ENCODE data around the gene EN1.

The EN1 gene

DNA sequence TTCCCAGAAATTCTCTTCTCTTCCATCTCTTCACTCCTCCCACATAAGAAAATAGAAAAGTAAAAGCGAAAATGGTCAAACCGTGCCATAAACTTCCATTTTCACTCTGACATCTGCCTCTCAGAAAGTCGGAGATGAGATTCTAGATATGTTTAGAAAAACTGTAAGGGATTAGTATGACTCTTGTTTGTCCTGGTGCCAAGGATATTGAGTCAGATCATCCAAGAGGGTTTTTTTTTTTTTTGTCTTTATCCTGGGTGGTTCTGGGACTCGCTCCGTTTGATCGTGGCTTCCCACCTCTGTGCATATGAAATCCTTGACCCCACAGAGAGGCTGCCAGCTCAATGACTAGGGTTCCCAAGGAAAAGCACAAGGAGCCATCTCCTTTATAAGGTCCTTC lies 17.3 kb downstream of the EN1 start:
- DNase-seq (ENCODE audit: insufficient read length) = no peak

DNA sequence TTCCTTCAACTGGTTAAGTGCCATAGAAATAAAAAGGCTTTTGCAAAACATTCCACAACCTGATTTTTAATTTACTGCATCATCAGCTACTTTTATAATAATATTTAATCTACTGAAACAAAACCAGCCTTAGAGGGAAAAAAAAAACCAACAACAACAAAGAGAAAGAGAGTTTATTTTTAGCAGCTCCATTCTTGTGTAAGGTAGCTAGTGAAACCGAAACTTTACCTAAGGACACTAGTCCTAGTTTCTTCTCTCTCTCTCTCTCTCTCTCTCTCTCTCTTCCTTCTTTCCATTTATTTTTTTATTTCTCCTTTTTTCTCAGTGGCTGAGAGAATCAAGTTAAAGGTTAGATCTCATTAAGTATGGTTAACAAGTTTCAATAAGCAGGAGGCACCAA lies 21.4 kb downstream of the EN1 start:
- no peak for DNase-seq (ENCODE audit: insufficient read length)
- no peak for TF ChIP-seq POLR2AphosphoS5 (IDR thresholded peaks at IDR 0.05; ENCODE audit: low read depth, low read length)
- no peak for FAIRE-seq

More for the DNA sequence above, 17.3 kb downstream of the EN1 start:
- FAIRE-seq = no peak
- no peak for TF ChIP-seq POLR2AphosphoS5 (IDR thresholded peaks at IDR 0.05; ENCODE audit: low read depth, low read length)
- no peak for TF ChIP-seq TAF1 (IDR thresholded peaks at IDR 0.05; ENCODE audit: borderline replicate concordance, low read depth, low read length)
- no peak for TF ChIP-seq POLR2A (IDR thresholded peaks at IDR 0.05; ENCODE audit: low read depth, low read length)

DNA sequence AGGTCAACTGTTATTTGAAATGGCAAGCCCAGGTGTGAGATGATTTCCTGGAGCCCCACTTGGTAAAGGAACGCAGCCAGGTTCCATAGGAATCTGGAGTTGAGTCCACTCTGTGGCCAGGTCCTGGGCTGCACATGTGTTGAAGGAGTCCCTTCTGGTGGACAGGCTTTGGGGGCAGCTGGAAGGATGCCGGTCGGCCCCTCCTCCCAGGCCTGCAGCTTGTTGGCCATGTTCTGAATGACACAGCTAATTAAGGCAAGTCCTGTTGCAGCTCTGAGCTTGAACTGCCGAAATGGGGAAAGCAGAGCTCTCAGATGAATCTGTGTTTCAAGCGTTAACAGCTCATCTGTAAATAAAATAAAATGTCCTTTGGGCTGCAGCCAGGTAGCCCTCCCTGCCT lies 23.8 kb downstream of the EN1 start:
- DNase-seq (ENCODE audit: insufficient read length) (no peak), FAIRE-seq (no peak)

DNA sequence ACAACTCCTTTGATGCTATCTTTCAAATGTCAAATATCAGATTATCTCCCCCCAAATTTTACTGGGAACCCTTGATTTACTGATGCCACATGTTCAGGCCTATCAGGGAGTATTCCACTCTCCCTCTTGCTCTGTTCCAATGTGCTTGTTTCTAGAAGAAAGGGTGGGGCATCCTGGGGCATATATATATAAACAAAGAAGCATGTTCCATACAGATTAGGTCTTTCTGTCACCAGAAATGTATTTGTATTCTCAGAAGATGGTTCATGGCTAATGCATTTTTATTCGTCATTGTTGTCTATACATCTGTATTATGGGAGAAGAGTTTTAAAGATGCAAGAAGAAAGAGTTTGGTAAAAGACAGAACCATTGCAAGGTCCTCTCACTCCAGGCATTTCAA lies 24.9 kb downstream of the EN1 start:
- TF ChIP-seq POLR2AphosphoS5 (IDR thresholded peaks at IDR 0.05; ENCODE audit: low read depth, low read length) = no peak
- no peak for TF ChIP-seq TAF1 (IDR thresholded peaks at IDR 0.05; ENCODE audit: borderline replicate concordance, low read depth, low read length)
- FAIRE-seq (no peak), DNase-seq (ENCODE audit: insufficient read length) (no peak)

More for the DNA sequence above, 23.8 kb downstream of the EN1 start:
- TF ChIP-seq TAF1 (IDR thresholded peaks at IDR 0.05; ENCODE audit: borderline replicate concordance, low read depth, low read length) = no peak
- no peak for TF ChIP-seq POLR2AphosphoS5 (IDR thresholded peaks at IDR 0.05; ENCODE audit: low read depth, low read length)
- TF ChIP-seq POLR2A (IDR thresholded peaks at IDR 0.05; ENCODE audit: low read depth, low read length) = no peak

DNA sequence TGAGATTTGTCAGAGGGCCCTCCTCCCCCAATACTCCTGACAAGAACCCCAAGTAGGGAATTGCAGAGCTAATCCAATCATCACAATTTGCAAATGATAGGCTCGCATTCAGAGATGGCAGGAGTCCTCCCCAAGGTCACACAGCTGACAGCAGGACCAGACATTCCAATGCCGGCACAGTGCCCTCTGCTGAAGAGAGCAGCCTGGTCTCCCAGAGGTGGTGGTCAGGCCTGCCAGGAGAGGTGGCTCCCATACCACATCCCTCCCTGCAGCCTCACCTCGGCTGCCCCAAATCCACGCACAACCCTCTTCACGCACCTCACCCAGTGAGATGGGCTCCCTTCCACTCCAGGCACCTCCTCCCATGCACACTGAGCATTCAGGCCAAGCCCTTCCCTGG lies 25.4 kb downstream of the EN1 start:
- no peak for TF ChIP-seq POLR2A (IDR thresholded peaks at IDR 0.05; ENCODE audit: low read depth, low read length)
- no peak for TF ChIP-seq TAF1 (IDR thresholded peaks at IDR 0.05; ENCODE audit: borderline replicate concordance, low read depth, low read length)
- TF ChIP-seq POLR2AphosphoS5 (IDR thresholded peaks at IDR 0.05; ENCODE audit: low read depth, low read length) = no peak
- DNase-seq (ENCODE audit: insufficient read length) (no peak), FAIRE-seq (no peak)

DNA sequence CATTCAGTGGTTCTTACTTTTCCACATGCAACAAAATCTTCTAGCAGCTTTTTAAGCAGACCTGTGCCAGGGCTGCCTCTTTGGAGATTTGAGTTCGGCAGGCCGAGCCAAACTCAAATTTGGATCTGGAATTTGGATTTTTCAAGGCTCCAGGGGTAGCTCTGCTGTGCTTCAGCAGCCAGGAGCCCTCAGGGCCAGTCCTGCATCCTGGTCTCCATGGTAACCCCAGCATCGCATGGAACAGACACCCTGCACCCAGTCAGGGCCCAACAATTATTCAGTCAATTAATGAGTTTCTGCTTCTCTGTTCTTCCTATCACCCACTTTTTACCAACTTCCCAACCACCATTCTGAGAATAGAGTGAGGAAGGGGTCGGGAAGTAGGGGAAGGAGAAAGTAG lies 30.0 kb downstream of the EN1 start:
- FAIRE-seq (no peak), DNase-seq (ENCODE audit: insufficient read length) (no peak)
- TF ChIP-seq TAF1 (IDR thresholded peaks at IDR 0.05; ENCODE audit: borderline replicate concordance, low read depth, low read length) (no peak), POLR2AphosphoS5 (IDR thresholded peaks at IDR 0.05; ENCODE audit: low read depth, low read length) (no peak), POLR2A (IDR thresholded peaks at IDR 0.05; ENCODE audit: low read depth, low read length) (no peak)

DNA sequence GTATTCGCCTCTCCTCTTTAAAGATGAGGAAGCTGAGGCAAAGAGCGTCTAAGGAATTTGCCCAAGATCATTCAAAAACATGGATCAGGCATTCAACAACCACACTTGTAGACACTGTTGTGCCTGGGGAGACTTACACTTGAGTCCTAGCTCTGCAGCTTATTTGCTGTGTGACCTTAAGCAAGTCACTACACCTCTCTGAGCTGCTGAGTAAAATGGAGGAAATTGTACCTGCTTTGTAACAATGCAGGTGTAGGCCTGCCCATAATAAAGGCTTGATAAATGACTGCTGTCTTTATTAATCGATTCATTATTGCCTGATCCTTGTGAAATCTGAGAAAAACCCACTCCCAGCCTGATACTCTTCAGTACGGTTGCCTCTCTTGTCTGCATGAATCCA lies 30.8 kb downstream of the EN1 start:
- TF ChIP-seq POLR2A (IDR thresholded peaks at IDR 0.05; ENCODE audit: low read depth, low read length) (no peak), POLR2AphosphoS5 (IDR thresholded peaks at IDR 0.05; ENCODE audit: low read depth, low read length) (no peak), TAF1 (IDR thresholded peaks at IDR 0.05; ENCODE audit: borderline replicate concordance, low read depth, low read length) (no peak)
- FAIRE-seq (no peak), DNase-seq (ENCODE audit: insufficient read length) (no peak)

DNA sequence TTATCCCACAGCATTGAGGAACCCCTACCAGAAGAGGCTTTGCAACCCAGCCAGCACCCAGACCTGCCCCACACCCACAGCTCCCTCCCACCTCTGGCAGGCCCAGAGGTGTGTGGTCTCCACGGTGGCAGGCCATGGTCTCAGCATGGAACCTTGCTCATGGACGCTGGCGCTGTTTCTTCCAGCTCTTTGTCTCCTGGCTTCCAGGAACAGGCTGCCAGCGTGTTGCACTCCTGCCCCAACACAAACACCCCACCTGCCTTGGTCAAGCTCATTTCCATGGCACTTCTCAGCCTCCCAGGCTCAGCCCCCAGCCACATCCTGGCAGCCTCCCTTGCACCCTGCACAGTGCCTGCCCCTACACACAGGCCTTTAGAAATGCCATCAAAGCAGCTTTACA lies 31.7 kb downstream of the EN1 start:
- DNase-seq (ENCODE audit: insufficient read length) (no peak), FAIRE-seq (no peak)
- TF ChIP-seq POLR2AphosphoS5 (IDR thresholded peaks at IDR 0.05; ENCODE audit: low read depth, low read length) (no peak), POLR2A (IDR thresholded peaks at IDR 0.05; ENCODE audit: low read depth, low read length) (no peak), TAF1 (IDR thresholded peaks at IDR 0.05; ENCODE audit: borderline replicate concordance, low read depth, low read length) (no peak)

DNA sequence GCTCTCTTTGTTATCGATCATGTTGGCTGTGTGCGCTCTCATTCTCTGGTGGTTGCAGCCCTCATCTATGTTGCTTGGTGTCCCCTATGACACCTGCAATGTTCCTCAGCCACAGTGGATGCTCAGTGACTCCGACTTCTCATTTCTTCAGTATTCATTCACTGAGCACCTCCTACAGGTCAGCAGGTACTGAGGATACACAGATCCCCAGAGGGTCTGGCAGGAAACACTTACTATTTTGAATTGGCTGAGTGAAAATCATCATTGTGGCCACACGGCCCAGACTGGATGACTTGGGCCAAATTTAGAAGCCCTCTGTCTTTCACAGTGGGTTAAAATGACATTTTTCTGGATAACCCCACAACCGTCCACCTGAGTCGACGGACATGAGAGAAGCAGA lies 32.1 kb downstream of the EN1 start:
- TF ChIP-seq POLR2AphosphoS5 (IDR thresholded peaks at IDR 0.05; ENCODE audit: low read depth, low read length) (no peak), POLR2A (IDR thresholded peaks at IDR 0.05; ENCODE audit: low read depth, low read length) (no peak), TAF1 (IDR thresholded peaks at IDR 0.05; ENCODE audit: borderline replicate concordance, low read depth, low read length) (no peak)
- DNase-seq (ENCODE audit: insufficient read length) (no peak), FAIRE-seq (no peak)

DNA sequence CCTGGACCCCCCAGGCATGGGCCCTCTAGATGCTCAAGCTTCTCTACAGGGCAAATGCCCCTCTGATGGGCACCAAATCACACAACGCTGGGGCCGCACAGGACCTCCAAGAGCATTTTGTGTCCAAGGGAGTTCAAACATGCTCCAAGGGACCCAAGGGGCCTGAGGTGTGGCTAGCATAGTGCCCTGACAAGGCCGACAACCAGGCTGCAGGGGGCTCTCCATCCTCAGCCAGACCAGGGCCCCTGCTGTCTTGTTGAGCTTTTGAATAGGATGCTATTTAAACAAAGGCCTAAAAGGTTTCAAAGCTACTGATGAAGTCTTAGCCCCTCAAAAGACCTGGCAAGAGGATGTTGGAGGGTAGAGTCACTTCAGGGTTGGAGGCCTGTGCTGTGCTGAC lies 33.1 kb downstream of the EN1 start:
- DNase-seq (ENCODE audit: insufficient read length) = no peak
- TF ChIP-seq POLR2AphosphoS5 (IDR thresholded peaks at IDR 0.05; ENCODE audit: low read depth, low read length) (no peak), POLR2A (IDR thresholded peaks at IDR 0.05; ENCODE audit: low read depth, low read length) (no peak)
- no peak for FAIRE-seq

DNA sequence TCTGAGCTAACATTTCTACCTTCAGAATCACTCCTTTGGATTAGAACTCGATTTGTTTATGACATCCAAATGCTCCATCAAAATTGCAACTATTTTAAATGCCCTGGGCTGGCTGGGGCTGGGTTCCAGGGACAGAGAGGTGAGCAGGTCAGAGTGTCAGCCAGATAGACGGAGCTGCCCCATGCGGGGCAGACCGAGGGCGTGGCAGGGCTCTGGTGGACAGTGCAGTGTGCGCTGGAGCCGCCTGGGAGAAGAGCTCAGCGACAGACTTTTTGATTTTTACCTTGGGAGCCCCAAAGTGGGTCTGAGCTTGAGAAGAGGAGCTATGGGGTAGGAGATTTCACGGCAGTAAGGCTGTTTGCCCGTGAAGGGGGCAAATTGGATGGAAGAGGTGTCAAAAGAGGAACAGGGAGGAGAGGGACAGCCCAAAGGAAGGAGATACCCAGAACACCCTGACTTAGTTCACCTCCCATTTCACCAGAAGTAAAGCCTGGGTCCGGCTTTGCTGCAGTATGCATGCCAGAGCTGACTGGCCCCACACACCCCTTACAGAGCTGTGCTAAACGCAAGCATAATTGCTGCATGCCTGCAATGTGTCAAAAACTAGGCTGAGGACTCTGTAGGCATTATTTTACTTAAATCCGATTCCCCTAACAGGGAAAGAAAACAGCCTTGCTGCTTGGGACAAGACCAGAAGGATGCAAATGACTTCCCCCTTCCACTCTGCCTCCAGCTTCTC lies 33.7 kb downstream of the EN1 start:
- FAIRE-seq (no peak), DNase-seq (ENCODE audit: insufficient read length) (no peak)
- TF ChIP-seq POLR2AphosphoS5 (IDR thresholded peaks at IDR 0.05; ENCODE audit: low read depth, low read length) = no peak
- no peak for TF ChIP-seq TAF1 (IDR thresholded peaks at IDR 0.05; ENCODE audit: borderline replicate concordance, low read depth, low read length)
- TF ChIP-seq POLR2A (IDR thresholded peaks at IDR 0.05; ENCODE audit: low read depth, low read length) = no peak

DNA sequence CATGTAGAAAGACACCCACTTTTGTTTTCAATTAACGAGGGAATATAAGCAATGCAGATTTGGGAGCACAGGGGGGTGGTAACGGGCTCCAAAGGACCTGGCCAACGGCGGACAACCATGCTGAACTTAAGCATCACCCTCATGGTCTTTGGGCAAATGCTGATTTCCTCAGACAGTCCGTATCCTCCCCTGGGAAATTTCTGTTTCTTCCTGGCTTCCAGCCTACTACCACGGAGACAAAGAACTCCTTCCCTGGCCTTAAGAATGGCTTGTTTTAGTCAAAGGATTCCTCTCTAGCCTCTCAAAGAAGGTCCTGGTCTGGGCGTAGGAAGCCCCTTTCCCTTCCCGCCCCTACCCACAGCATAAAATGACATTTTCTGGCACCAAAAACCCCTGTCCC lies 34.3 kb downstream of the EN1 start:
- TF ChIP-seq POLR2A (IDR thresholded peaks at IDR 0.05; ENCODE audit: low read depth, low read length) (no peak), TAF1 (IDR thresholded peaks at IDR 0.05; ENCODE audit: borderline replicate concordance, low read depth, low read length) (no peak), POLR2AphosphoS5 (IDR thresholded peaks at IDR 0.05; ENCODE audit: low read depth, low read length) (no peak)
- FAIRE-seq = no peak
- no peak for DNase-seq (ENCODE audit: insufficient read length)

DNA sequence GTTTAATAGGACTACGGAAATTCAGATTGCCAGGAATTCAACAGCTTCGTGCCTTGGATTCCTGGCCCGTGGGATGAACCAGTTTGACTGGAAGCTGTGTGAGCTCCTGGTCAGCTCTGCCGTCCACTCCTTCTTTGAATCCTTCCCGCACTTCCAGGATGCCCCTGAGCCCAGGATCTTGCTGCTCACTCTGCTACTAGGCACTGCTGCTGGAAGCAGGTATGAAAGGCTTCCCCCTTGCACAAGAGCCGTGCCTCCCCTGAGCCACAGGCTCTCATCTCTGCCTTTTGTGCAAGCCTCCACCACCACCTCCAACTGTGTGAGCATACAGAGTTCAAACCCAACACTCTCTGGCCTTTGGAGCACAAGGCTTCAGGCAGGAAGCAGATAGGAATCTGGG lies 34.9 kb downstream of the EN1 start:
- no peak for DNase-seq (ENCODE audit: insufficient read length)

More for the DNA sequence above, 34.9 kb downstream of the EN1 start:
- TF ChIP-seq POLR2AphosphoS5 (IDR thresholded peaks at IDR 0.05; ENCODE audit: low read depth, low read length) = no peak
- no peak for TF ChIP-seq POLR2A (IDR thresholded peaks at IDR 0.05; ENCODE audit: low read depth, low read length)
- no peak for TF ChIP-seq TAF1 (IDR thresholded peaks at IDR 0.05; ENCODE audit: borderline replicate concordance, low read depth, low read length)
- no peak for FAIRE-seq
